Stomach (tissue), 4 donors: ENCODE data around the gene SYNDIG1.

Experiments used
- CTCF ChIP-seq, 7 experiments: fragments of 450-650 bp in 4 of 7; fragments of 200-600 bp in 3 of 7; sonication (generic) in 3 of 7; IDR thresholded peaks; one replicate each; pipeline ENCODE4 v1.5.1; 2016 to 2019; ENCODE audit warnings: antibody characterized with exemption in 7 of 7, control low read depth in 2 of 7, mild to moderate bottlenecking in 1 of 7
- EP300 ChIP-seq: sonication (generic); formaldehyde crosslinking; IDR thresholded peaks from one replicate; pipeline ENCODE4 v1.6.1; 2017; ENCODE audit warnings: antibody characterized with exemption
- POLR2A ChIP-seq, 4 donors: fragments of 450-650 bp; IDR thresholded peaks; one replicate each; pipeline ENCODE4 v1.6.1; 2016; ENCODE audit warnings: antibody characterized with exemption in 4 of 4, control low read depth in 2 of 4, mild to moderate bottlenecking in 1 of 4, moderate library complexity in 1 of 4
- POLR2AphosphoS5 ChIP-seq, 3 donors: sonication (generic); formaldehyde crosslinking; IDR thresholded peaks; one replicate each; pipeline ENCODE4 v1.6.1; 2016; ENCODE audit warnings: antibody characterized with exemption in 3 of 3

GRCh38 chr20:24693466-24694156, 224.2 kb downstream of the SYNDIG1 start:
- TF ChIP-seq CTCF (IDR thresholded peaks at IDR 0.05) (no peak), POLR2AphosphoS5 (IDR thresholded peaks at IDR 0.05) (no peak), EP300 (no peak), POLR2A (IDR thresholded peaks at IDR 0.05) (no peak)
